Eye (tissue), 1 donor: ENCODE measurements around the gene CHD5.
A peak's percentile ranks its signal among the peaks of the same experiment; 100 is the strongest.

Experiments
- DNase-seq: peaks from one replicate; pipeline ENCODE4 v3.0.0-alpha.2; 2015

CHD5 gene

DNA sequence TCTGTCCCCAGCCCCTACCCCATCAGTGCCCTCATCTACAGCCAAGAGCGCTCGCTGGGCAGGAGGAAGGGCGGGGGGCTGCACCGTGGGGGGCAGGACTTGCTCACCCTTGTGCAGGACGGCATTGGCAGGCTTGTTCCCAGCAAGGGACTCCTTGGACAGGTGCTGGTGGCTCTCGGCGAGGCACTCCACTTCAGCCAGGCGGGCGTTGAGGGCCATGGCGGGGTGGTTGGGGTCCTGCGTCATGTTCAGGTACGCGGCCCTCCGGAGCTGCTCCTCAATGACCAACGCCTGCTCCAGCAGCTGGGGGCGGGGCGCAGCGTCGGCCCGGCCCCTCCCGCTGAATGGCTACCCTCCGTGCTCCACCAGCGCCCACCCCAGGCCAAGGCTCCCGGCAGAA, 70.4 kb downstream of the CHD5 start:
- no peak for DNase-seq

DNA sequence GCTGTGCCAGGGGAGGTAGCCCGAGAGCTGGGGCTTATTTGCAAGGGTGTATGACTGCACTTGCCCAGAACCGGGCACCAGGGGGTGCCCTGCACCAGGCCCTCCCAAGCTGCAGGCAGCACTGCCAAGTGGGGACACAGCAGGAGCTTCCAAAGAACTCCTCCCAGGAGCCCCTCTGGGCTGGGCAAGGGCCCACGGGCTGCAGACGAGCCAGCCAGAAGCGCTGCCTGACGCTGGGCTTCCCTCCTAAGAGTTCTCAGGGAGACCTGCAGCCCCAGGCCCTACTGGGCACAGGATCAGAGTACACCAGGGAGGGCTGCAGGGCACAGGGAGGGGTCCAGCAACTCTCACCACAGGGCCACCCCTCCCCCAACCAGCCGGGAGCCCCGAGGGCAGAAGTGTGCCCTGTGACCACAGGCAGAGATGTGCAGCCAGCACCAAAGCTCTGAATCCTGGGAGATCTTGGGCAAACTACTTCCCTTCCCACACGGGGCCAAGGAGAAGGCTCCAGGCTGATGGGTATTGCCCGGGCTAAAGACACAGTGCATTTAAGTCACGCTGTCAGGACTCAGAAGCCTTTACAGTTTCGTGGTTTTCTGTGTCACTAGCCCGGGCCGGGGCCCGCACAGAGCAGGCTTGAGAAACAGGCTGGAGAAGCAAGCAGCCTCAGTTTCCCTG, 71.0 kb downstream of the CHD5 start:
- DNase-seq, result no peak

DNA sequence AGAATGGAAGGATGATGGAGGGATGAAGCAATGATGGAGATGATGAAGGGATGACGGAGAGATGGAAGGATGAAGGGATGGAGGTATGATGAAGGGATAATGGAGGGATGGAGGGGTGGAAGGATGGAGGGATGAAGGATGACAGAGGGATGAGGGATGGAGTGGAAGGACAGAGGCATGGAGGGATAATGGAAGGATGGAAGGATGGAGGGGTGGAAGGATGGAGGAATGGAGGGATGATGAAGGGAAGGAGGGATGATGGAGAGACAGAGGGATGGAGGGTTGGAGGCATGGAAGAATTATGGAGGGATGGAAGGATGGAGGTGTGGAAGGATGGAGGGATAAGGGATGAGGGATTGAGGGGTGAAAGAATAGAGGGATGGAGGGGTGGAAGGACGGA, 71.6 kb downstream of the CHD5 start:
- DNase-seq, result no peak

DNA sequence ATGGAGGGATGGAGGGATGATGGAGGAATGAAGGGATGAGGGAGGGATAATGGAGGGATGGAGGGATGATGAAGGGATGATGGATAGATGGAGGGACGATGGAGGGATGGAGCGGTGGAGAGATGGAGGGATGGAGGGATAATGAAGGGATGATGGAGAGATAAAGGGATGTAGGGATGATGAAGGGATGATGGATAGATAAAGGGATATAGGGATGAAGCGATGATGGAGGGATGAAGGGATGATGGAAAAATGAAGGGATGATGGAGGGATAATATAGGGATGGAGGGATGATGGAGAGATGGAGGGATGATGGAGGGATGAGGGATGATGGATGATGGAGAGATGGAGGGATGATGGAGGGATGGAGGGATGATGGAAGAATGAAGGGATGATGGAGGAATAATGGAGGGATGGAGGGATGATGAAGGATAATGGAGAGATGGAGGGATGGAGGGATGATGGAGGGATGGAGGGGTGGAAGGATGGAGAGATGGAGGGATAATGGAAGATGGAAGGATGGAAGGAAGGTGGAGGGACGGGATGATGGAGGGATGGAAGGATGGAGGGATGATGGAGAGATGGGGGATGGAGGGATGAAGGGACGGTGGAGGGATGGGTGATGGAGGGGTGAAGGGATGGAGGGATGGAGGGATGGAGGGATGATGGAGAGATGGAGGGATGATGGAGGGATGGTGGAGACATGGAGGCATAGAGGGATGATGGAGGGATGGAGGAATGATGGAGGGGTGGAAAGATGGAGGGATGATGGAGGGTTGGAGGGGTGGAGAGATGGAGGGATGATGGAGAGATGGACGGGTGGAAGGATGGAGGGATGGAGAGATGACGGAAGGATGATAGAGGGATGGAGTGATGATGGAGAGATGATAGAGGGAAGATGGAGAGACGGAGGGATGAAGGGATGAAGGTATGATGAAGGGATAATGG, 72.4 kb downstream of the CHD5 start:
- no peak for DNase-seq

GRCh38 chr1:6106977-6107376, 73.1 kb downstream of the CHD5 start:
- no peak for DNase-seq

DNA sequence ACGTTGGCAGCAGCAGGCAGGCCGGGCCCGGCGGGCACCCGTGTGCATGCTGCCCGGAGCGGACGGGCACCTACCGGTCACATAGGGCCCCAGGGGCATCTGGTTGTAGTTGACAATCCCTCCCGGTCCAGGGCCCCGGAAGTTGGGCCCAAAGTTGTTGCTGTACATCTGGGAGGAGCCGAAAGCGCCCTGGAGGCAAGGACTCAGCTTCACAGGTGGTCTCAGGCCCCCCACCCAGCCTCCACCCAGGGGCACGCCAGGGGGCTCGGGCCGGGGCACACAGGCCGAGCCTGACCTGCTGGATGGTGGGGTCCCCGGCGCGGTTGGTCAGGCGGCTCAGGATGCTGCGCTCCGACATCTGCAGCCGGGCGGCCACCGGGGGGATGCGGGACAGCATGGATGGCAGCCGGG, 73.8 kb downstream of the CHD5 start:
- DNase-seq, result no peak

DNA sequence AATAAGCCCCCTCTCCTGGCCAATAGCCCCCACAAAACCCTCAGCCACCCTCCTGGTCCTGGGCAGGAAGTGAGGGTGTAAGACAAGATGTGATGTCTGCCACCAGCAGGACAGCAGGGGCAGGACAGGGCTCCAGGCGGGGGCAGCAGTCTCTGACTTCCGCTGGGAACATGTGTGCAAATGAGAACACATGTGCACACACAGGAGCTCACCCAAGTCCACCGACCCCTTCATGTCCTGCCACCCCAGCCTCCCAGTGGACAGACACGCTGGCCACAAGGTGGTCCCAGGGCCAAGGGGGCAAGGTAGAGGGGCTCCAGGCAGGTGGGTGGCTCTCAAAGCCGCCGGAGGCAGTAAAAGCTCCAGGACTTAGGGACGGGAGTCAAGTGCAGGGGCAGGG, 74.4 kb downstream of the CHD5 start:
- no peak for DNase-seq

DNA sequence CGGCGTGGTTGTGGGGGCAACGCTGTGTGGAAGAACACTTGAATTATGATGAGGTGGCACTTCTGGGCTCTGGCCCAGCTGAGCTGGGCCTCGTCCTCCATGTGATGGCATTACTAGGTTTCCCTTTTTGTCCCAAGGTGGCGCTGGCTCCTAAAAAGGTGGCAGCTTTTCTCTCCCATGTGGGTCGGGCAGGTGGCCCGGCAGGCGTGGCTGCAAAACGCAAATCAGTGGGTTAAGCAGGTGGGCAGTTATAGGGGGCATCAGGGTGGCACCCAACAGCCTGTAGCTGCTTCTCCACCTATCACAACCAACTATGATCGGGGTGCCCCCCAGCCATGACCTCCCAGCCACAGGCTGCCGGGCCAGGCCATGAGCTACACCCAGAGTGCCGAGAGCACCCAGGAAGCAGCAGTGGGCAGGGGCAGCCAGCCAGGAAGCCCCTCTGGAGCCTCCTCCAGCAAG, 74.9 kb downstream of the CHD5 start:
- DNase-seq, result no peak

- DNase-seq, result no peak
Measured at GRCh38 chr1:6104631-6105030, 75.5 kb downstream of the CHD5 start.

DNA sequence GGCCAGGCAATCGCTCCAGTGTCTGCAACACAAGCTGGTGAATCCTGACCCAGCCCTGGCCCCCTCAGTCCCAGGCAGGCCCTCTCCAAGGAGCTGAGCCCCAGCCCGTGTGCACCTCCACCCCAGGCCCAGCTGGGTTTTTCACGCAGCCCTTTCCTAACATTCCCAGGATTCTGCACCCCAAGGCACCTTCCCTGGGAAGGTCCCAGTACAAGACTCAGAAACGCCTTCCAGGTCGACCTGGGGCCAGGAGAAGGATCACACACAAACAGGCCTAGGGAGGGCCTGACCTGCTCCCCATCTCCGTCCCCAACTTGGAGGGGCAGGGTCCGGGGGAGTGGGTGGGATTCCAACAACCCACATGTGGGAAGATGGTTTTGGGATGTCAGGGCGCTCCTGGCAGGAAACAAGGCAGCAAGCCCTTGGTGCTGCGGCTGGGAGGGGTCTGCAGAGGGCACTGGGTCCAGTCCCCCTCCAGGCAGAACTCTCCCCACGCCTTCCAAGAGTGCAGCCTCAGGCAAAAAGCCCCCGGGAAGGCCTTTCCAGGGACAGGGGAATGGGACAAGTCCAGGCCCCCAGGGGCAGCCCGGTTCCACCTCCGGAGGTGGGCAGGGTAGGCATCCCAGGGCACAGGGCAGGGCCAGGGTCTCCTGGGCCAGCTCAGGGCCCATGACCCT, 76.1 kb downstream of the CHD5 start:
- no peak for DNase-seq

DNA sequence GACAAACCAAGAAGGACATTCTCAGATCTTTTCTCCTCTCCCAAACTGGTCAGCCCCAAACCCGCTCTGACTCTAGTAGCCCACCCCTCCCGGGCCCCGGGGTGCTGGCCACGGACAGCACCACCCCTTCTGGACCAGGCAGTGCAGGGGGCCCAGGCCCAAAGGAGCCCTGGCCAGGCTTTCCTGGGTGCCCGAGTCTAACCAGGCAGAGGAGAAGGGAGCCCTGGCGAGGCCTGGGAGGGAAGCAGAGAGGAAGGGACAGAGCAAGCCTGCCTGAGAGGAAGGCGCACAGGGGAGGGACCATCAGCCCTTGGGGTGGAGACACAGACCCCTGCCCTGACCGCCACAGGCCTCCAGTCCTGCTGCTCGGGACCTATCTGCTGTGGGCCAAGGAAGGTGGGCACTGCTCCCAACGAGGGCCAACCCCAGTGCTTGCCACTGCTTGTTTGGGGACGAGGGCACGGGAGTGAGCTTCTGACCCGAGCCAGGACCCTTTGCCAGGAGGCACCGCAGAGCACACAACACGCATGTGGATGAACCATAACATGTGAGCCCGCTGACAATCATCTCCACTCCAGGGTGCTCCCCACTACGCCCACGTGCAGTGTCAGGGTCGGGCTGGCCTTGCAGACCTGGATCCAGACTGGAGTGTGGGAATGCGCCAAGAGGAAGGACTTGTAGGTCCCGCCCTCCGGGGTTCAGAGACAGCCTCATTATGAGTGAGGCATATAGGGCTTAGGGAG, 76.8 kb downstream of the CHD5 start:
- DNase-seq, result no peak

- no peak for DNase-seq
Measured at GRCh38 chr1:6102532-6102845, 77.6 kb downstream of the CHD5 start.

- no peak for DNase-seq
Measured at GRCh38 chr1:6101826-6102531, 78.1 kb downstream of the CHD5 start.

GRCh38 chr1:6100861-6101783, 79.0 kb downstream of the CHD5 start:
- DNase-seq, result peak; percentile 50

- no peak for DNase-seq
Measured at GRCh38 chr1:6099787-6100765, 80.0 kb downstream of the CHD5 start.

- DNase-seq, result no peak
Measured at GRCh38 chr1:6099297-6099696, 80.8 kb downstream of the CHD5 start.

DNA sequence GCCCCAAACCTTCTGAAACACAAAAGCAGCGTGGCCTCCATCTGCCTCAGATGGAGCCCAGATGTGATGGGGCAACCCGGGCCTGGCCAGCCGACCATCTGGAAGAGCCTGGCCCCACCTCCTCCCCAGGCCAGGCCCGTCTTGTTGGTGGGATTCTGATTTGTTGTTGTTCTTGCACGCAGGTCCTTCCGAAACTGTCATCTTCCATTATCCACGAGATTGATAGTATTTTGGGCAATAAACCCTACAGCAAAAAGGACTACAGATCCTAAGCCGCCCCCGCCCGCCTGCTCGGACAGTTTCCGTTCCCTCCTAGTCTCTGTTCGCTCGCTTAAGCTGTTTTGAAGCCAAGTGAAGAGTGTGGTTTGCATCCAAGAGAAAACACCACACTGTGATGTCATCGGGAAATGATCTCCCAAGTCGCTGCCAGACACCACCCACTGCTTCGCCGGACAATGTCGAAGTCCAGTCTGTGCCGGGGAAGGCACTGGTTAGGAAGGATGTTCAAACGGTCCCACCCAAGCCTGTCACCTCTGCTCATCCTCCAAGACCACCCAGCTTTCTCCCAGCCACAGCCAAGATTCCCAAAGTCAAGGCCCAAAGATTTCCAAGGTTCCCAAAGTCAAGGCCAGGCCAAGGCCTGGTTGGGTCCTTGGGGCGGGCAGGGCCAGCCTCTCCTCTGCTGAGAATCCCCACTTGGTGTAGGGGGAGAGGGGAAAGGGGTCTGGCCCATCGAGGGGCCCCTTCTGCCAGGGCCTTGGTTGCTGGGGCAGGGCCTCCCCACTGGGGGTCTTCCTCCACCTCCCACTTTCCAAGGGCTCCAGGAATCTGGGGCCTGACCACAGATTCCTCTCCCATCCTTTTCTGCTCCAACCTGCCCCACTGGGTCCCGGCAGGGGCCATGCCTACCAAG, 81.6 kb downstream of the CHD5 start:
- no peak for DNase-seq

DNA sequence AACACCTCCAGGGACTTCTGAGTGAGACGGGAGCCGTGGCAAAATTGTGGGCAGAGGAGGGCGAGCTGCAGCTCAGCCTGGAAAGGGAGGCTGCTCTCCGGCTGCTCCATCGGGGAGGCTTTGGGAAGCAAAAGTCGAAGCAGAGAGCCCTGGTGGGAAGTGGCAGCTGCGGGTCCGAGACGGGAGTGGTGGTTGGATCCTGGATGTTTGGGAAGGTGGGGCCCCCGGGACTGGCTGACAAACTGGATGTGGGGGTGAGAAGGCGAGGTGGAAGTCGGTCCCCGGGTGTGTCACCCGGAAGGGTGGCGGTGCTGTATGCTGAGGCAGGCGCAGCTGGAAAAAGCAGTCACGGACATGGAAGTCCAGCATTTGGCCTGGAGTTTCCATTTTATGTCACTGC, 82.3 kb downstream of the CHD5 start:
- no peak for DNase-seq

GRCh38 chr1:6097117-6097595, 83.0 kb downstream of the CHD5 start:
- no peak for DNase-seq
